Ovary (tissue), 3 donors: ENCODE data around the gene KRT37.

Experiments
- EP300 ChIP-seq: sonication (generic); formaldehyde crosslinking; IDR thresholded peaks from one replicate; pipeline ENCODE4 v1.6.1; 2017; ENCODE audit warnings: antibody characterized with exemption
- POLR2A ChIP-seq: fragments of 450-650 bp; IDR thresholded peaks from one replicate; pipeline ENCODE4 v1.6.1; 2017; ENCODE audit warnings: antibody characterized with exemption, mild to moderate bottlenecking, moderate library complexity
- TF ChIP-seq, protein P1 (sequence below), 3 donors: fragments of 450-650 bp in 2 of 3; fragments of 200-600 bp in 1 of 3; IDR thresholded peaks; one replicate each; pipeline versions ENCODE4 v1.5.1 to v1.8.0; 2016 to 2022; ENCODE audit warnings: antibody characterized with exemption in 3 of 3, mild to moderate bottlenecking in 1 of 3
- donor health status: DM: no; HTN: no; CAD: no.

DNA sequence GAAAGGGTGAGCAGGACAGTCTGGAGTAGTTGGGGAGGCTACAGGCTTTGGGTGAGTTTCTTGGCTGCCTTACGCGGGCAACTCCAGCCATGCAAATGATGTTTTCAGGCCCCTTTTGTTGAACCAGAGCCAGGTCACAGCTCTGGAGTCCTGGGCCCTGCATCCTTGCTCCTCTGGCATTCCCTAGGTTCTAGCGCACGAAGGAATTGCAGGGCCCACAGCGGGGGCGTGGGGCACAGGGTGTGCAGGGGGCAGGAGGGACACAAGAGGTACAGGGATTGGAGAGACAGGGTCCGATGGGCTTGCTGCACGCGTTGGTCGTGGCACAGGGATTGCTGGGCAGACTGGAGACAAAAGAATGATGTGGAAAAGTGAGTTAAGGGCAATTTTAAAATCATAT, 30.6 kb downstream of the KRT37 start:
- TF ChIP-seq POLR2A (no peak), EP300 (no peak)
- TF ChIP-seq, protein P1, sequence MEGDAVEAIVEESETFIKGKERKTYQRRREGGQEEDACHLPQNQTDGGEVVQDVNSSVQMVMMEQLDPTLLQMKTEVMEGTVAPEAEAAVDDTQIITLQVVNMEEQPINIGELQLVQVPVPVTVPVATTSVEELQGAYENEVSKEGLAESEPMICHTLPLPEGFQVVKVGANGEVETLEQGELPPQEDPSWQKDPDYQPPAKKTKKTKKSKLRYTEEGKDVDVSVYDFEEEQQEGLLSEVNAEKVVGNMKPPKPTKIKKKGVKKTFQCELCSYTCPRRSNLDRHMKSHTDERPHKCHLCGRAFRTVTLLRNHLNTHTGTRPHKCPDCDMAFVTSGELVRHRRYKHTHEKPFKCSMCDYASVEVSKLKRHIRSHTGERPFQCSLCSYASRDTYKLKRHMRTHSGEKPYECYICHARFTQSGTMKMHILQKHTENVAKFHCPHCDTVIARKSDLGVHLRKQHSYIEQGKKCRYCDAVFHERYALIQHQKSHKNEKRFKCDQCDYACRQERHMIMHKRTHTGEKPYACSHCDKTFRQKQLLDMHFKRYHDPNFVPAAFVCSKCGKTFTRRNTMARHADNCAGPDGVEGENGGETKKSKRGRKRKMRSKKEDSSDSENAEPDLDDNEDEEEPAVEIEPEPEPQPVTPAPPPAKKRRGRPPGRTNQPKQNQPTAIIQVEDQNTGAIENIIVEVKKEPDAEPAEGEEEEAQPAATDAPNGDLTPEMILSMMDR (IDR thresholded peaks at IDR 0.05): no peak
